Measurements from ENCODE around the gene TXN2.

The TXN2 gene

DNA sequence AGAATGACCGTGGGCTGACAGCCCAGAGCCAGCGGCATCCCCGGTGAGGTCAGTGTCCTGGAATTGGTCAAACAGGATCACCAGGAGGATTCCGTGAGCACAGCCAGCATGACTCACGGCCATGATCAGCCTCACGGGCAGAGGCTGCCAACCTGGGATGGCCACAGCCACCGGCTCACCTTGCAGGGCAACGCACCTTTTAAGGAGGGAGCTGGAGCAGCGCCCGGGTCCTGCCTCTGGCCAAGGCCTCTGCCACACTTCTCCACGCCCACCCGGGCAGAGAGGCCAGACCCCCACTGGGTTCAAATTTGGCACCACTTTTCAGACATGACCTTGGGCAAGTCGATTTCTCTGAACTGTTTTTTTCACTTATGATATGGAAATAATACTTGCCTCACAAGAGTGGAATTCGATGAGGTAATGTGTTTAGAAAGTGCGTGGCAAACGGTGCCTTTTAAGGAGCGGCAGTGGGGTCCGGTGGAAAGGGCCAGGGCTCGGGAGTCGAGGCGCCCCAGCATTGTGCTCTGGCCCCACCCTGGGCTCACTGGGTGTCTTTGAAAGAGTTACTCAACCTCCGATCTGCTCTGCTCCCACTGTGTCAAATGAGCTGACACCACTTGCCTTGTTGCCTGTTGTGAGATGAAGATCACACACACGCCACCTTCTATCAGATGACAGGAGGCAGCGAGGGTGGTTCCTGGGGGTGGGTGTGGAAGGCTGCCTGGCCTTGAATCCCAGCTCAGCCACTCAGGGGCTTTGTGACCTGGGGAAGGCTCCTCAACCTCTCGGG lies 16.0 kb downstream of the TXN2 start:
- H3K36me3 ChIP-seq (ENCODE audit: insufficient read depth, low read length): peaks cover 37% of the 10 kb centered on the region
- no peaks in the 10 kb centered on the region for H3K79me2 ChIP-seq (ENCODE audit: insufficient read depth, low read length)
- H3K27ac ChIP-seq (ENCODE audit: low read length): no peak overlapping the region
- no peaks in the 10 kb centered on the region for H3K27me3 ChIP-seq (ENCODE audit: insufficient read depth, low read length, poor library complexity)
- no peak overlapping the region for H3K9ac ChIP-seq (ENCODE audit: low read depth, low read length)
- no peak overlapping the region for H3K4me3 ChIP-seq (ENCODE audit: low read depth in 1 of 2, low read length in 2 of 2)
- H3K9me3 ChIP-seq (ENCODE audit: insufficient read depth, low read length, severe bottlenecking): no peaks in the 10 kb centered on the region
- no peaks in the 10 kb centered on the region for H4K20me1 ChIP-seq (ENCODE audit: insufficient read depth, low read length)
- H3K4me1 ChIP-seq (ENCODE audit: insufficient read depth, low read length): peaks cover 17% of the 10 kb centered on the region
- no peak for ATAC-seq (ENCODE audit: insufficient read depth, low read depth)
- DNase-seq: no peak
- H3K4me2 ChIP-seq (ENCODE audit: insufficient read depth, low read length): no peak overlapping the region
- H2AFZ ChIP-seq (ENCODE audit: low read depth, low read length): no peak overlapping the region
- TF ChIP-seq EZH2 (IDR thresholded peaks at IDR 0.05; ENCODE audit: borderline replicate concordance, low read depth, low read length, severe bottlenecking): no peak
- TF ChIP-seq, protein P1, sequence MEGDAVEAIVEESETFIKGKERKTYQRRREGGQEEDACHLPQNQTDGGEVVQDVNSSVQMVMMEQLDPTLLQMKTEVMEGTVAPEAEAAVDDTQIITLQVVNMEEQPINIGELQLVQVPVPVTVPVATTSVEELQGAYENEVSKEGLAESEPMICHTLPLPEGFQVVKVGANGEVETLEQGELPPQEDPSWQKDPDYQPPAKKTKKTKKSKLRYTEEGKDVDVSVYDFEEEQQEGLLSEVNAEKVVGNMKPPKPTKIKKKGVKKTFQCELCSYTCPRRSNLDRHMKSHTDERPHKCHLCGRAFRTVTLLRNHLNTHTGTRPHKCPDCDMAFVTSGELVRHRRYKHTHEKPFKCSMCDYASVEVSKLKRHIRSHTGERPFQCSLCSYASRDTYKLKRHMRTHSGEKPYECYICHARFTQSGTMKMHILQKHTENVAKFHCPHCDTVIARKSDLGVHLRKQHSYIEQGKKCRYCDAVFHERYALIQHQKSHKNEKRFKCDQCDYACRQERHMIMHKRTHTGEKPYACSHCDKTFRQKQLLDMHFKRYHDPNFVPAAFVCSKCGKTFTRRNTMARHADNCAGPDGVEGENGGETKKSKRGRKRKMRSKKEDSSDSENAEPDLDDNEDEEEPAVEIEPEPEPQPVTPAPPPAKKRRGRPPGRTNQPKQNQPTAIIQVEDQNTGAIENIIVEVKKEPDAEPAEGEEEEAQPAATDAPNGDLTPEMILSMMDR (IDR thresholded peaks at IDR 0.05; ENCODE audit: borderline replicate concordance, extremely low read depth, low read length, poor library complexity, severe bottlenecking): no peak

DNA sequence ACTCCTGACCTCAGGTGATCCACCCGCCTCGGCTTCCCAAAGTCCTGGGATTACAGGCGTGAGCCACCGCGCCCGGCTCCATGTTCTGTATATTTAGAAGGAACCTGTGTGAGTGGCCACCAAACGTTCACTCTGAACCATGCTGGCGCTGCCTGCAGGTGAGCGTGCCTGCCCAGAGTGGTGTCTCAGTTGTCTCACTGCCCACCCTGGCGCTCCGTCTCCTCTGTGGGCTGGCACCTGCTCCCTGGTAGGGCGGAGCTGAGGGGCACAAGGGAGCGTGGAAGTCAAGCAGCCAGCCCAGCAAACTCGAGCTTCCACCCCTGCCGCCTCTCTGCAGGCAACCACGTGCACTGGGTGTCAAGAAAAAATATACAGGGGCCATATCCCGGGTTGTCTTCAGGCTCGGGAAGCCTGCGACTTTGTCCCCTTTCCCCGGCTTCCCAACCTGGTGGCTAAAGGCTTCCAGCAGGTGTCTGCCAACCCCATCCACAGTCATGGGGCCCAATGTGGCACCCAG lies 16.7 kb downstream of the TXN2 start:
- Histone ChIP-seq H3K27ac (ENCODE audit: low read length) (no peak overlapping the region), H3K9ac (ENCODE audit: low read depth, low read length) (no peak overlapping the region), H3K79me2 (ENCODE audit: insufficient read depth, low read length) (no peaks in the 10 kb centered on the region), H3K9me3 (ENCODE audit: insufficient read depth, low read length, severe bottlenecking) (no peaks in the 10 kb centered on the region), H3K27me3 (ENCODE audit: insufficient read depth, low read length, poor library complexity) (no peaks in the 10 kb centered on the region), H2AFZ (ENCODE audit: low read depth, low read length) (no peak overlapping the region), H4K20me1 (ENCODE audit: insufficient read depth, low read length) (no peaks in the 10 kb centered on the region), H3K36me3 (ENCODE audit: insufficient read depth, low read length) (peaks cover 37% of the 10 kb centered on the region), H3K4me3 (ENCODE audit: low read depth in 1 of 2, low read length in 2 of 2) (no peak overlapping the region), H3K4me1 (ENCODE audit: insufficient read depth, low read length) (peaks cover 13% of the 10 kb centered on the region), H3K4me2 (ENCODE audit: insufficient read depth, low read length) (no peak overlapping the region)
- TF ChIP-seq, protein P1 (IDR thresholded peaks at IDR 0.05; ENCODE audit: borderline replicate concordance, extremely low read depth, low read length, poor library complexity, severe bottlenecking): no peak
- TF ChIP-seq EZH2 (IDR thresholded peaks at IDR 0.05; ENCODE audit: borderline replicate concordance, low read depth, low read length, severe bottlenecking): no peak
- ATAC-seq (ENCODE audit: insufficient read depth, low read depth) (no peak), DNase-seq (no peak)

DNA sequence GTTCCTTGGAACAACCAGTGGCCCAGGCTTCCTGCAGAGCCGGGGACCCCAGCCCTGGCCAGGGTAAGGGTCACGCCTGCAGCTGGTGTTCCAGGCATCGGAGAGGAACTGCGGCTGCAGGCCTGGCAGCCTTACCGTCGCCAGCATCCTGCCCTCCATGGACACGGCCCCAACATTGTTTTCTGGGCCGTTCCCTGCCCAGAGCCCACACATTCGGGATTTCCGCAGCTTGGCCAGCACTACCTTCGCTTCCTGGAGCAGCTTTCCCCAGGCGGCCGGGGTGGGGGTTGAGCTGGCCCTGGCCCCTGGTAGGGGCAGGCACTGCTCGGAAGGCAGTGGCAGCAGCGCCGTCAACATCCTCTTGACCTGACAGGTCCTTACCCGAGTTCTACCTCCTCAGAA lies 17.7 kb downstream of the TXN2 start:
- H2AFZ ChIP-seq (ENCODE audit: low read depth, low read length): no peak overlapping the region
- no peaks in the 10 kb centered on the region for H3K27me3 ChIP-seq (ENCODE audit: insufficient read depth, low read length, poor library complexity)
- H3K36me3 ChIP-seq (ENCODE audit: insufficient read depth, low read length): peaks cover 31% of the 10 kb centered on the region
- H3K4me3 ChIP-seq (ENCODE audit: low read depth in 1 of 2, low read length in 2 of 2): no peak overlapping the region
- H3K4me2 ChIP-seq (ENCODE audit: insufficient read depth, low read length): no peak overlapping the region
- H4K20me1 ChIP-seq (ENCODE audit: insufficient read depth, low read length): no peaks in the 10 kb centered on the region
- H3K27ac ChIP-seq (ENCODE audit: low read length): no peak overlapping the region
- ATAC-seq (ENCODE audit: insufficient read depth, low read depth): no peak
- no peaks in the 10 kb centered on the region for H3K9me3 ChIP-seq (ENCODE audit: insufficient read depth, low read length, severe bottlenecking)
- H3K79me2 ChIP-seq (ENCODE audit: insufficient read depth, low read length): no peaks in the 10 kb centered on the region
- TF ChIP-seq EZH2 (IDR thresholded peaks at IDR 0.05; ENCODE audit: borderline replicate concordance, low read depth, low read length, severe bottlenecking): no peak
- TF ChIP-seq, protein P1 (IDR thresholded peaks at IDR 0.05; ENCODE audit: borderline replicate concordance, extremely low read depth, low read length, poor library complexity, severe bottlenecking): no peak
- H3K9ac ChIP-seq (ENCODE audit: low read depth, low read length): no peak overlapping the region
- DNase-seq: no peak
- peaks cover 13% of the 10 kb centered on the region for H3K4me1 ChIP-seq (ENCODE audit: insufficient read depth, low read length)
